Chondrocyte (in vitro differentiated cells): ENCODE measurements around the gene ACAD9. TPM values are rescaled to one million over a fixed set of nuclear protein-coding genes. Genes with fewer than 3 reads are reported as not detected.
A peak's percentile ranks its signal among the peaks of the same experiment; 100 is the strongest.

Experiments used
- DNase-seq: peaks from one replicate; pipeline ENCODE4 v3.0.0; 2021; ENCODE audit warnings: mixed read lengths, low spot score
- H3K27ac Mint-ChIP-seq: one replicate; pipeline ENCODE4 v1.8.0; 2021; ENCODE audit warnings: mild to moderate bottlenecking, moderate library complexity, mixed read lengths; ENCODE audit not compliant: unreplicated experiment
- H3K27me3 Mint-ChIP-seq: 2 replicates; pipeline ENCODE4 v1.8.0; 2021; ENCODE audit warnings: low read depth, mixed read lengths
- H3K36me3 Mint-ChIP-seq: 2 replicates; pipeline ENCODE4 v1.8.0; 2021; ENCODE audit warnings: low read depth, mixed read lengths
- H3K4me1 Mint-ChIP-seq: 2 replicates; pipeline ENCODE4 v1.8.0; 2021; ENCODE audit warnings: low read depth, mild to moderate bottlenecking, mixed read lengths
- H3K4me3 Mint-ChIP-seq: one replicate; pipeline ENCODE4 v1.8.0; 2021; ENCODE audit warnings: mild to moderate bottlenecking, moderate library complexity, mixed read lengths; ENCODE audit not compliant: unreplicated experiment
- H3K9me3 Mint-ChIP-seq: 2 replicates; pipeline ENCODE4 v1.8.0; 2021; ENCODE audit warnings: low read depth, mixed read lengths
- total RNA-seq: library from RNA; stranded (reverse); gene quantifications from 3 replicates; pipeline ENCODE4 v1.2.1, GENCODE V29; 2021
- TF ChIP-seq, protein P1 (sequence below): fragments of 200-600 bp; sonication (generic); IDR thresholded peaks from 2 replicates; pipeline ENCODE4 v1.5.0; 2021; ENCODE audit warnings: antibody characterized with exemption, mild to moderate bottlenecking, moderate library complexity

Gene ACAD9
- total RNA-seq, 1 donor from 2014 or later: 33.9 TPM

DNA sequence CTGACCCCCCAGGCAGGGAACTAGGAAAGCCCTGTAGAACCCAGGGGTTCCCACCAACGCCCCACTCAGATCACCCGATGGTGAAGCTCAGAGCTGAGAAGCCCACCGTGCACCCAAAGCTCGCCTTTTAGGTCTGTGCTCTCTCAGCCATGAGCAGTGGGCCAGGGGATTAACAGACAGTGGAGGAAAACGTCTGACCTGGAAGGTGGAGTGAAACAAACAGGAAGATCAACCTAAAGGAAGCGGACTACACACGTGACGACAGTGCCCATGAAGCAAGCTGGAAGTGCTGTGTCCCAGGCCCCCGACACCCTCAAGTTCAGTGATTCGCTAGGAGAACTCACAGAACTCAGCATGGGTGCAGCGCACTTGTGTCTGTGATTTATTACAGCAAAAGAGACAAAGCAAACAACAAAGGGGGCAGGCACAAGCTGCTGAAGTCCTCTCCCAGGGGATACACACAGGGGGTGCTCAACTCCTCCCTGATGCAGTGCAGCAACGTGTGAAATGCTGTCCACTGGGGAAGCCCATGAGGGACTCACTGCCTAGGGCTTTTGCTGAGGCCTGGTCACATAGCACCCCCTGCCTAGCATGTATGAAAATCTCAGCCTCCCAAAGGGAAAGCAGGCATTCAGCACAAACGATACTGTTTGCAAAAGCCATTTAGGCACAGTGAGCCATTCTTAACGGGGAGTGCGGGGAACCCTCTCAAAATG, 71.0 kb downstream of the ACAD9 start:
- no peak overlapping the region for H3K27ac Mint-ChIP-seq

DNA sequence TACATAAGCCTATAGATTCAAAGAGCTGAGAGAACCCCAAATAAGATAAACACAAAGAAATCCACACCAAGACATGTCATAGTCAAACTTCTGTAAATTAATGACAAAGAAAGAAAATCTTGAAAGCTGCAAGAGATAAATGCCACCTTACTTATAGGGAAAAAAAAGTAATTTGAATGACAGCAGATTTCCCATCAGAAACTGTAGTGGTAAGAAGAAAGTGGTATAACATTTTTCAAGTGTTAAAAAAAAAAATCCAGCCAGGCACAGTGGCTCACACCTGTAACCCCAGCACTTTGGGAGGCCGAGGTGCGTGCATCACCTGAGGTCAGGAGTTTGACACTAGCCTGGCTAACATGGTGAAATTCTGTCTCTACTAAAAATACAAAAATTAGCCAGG, 77.0 kb downstream of the ACAD9 start:
- TF ChIP-seq, protein P1, sequence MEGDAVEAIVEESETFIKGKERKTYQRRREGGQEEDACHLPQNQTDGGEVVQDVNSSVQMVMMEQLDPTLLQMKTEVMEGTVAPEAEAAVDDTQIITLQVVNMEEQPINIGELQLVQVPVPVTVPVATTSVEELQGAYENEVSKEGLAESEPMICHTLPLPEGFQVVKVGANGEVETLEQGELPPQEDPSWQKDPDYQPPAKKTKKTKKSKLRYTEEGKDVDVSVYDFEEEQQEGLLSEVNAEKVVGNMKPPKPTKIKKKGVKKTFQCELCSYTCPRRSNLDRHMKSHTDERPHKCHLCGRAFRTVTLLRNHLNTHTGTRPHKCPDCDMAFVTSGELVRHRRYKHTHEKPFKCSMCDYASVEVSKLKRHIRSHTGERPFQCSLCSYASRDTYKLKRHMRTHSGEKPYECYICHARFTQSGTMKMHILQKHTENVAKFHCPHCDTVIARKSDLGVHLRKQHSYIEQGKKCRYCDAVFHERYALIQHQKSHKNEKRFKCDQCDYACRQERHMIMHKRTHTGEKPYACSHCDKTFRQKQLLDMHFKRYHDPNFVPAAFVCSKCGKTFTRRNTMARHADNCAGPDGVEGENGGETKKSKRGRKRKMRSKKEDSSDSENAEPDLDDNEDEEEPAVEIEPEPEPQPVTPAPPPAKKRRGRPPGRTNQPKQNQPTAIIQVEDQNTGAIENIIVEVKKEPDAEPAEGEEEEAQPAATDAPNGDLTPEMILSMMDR: no peak
- Mint-ChIP-seq H3K4me3 (no peak overlapping the region), H3K4me1 (no peaks in the 10 kb centered on the region), H3K27ac (no peak overlapping the region), H3K9me3 (peaks cover 10% of the 10 kb centered on the region), H3K27me3 (peaks cover 32% of the 10 kb centered on the region), H3K36me3 (peaks cover 6% of the 10 kb centered on the region)
- DNase-seq: no peak

More for the DNA sequence above, 71.0 kb downstream of the ACAD9 start:
- H3K4me1 Mint-ChIP-seq: no peaks in the 10 kb centered on the region
- peaks cover 2% of the 10 kb centered on the region for H3K36me3 Mint-ChIP-seq
- DNase-seq: peak; percentile 40
- no peak overlapping the region for H3K4me3 Mint-ChIP-seq
- TF ChIP-seq, protein P1: peak; percentile 56
- peaks cover 24% of the 10 kb centered on the region for H3K27me3 Mint-ChIP-seq
- H3K9me3 Mint-ChIP-seq: no peaks in the 10 kb centered on the region

Other genes with a start within 250 kb of the ACAD9 start
- gene RPN1, start 228.8 kb upstream of the ACAD9 start, total RNA-seq: 209 to 293 TPM (median 213 TPM) in 3 replicates
- 204 to 231 TPM (median 216 TPM) in 3 replicates for gene RAB7A, start 153.4 kb upstream of the ACAD9 start, total RNA-seq
- not detected in 3 replicates for gene CFAP92, start 114.5 kb downstream of the ACAD9 start, total RNA-seq
- 0.13 TPM in 1 of 3 replicates, not detected in the others for gene EFCC1, start 121.7 kb downstream of the ACAD9 start, total RNA-seq
- not detected in 3 replicates for gene GP9, start 181.2 kb downstream of the ACAD9 start, total RNA-seq
- 19.1 to 29.7 TPM (median 26.3 TPM) in 3 replicates for gene RAB43, start 242.2 kb downstream of the ACAD9 start, total RNA-seq